ENCODE data around the gene HCAR2.
"Not testable (repeated sequence)": the region's sequence is repeated elsewhere in the genome, so short reads cannot be mapped to it uniquely, and the experiment has no call there.

HCAR2 gene

DNA sequence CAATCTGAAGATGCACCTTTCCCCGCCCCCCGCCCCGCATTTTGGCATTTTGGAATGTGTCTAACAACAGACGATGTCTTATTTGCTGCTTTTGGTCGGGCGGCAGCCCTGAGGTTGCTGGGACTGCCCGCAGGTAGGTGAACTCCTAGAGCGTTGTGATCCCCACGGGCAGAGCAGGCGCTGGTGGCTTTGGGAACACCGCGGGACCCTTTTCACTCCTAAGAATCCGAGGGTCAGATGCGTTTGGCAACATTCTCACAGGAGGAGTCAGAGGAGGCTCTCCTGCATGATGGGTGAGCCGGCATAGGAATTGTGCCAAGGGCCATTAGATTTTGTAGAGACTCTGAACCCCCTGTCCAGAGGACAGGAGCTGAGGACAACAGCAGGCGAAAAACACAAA, 41.9 kb downstream of the HCAR2 start:
- no peak for DNase-seq

DNA sequence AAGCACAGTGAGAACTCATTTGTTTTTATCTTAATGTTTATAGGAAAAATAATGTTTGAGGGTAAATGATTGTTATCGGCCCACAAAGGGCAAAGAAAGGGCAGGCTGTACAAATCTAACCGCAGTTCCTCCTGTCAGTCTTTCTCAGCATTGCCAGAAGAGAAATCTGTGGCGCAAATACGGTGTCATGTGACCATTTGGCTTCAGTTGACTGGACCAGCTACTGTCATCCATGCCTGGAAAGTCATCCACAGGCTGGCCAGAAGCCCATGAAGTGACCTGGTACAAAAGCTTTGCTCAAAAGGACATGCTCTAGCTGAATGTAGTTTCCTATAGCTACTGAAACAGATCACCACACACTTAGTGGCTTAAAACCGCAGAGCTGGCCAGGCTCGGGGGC, 43.6 kb downstream of the HCAR2 start:
- peak; percentile 72 for DNase-seq

DNA sequence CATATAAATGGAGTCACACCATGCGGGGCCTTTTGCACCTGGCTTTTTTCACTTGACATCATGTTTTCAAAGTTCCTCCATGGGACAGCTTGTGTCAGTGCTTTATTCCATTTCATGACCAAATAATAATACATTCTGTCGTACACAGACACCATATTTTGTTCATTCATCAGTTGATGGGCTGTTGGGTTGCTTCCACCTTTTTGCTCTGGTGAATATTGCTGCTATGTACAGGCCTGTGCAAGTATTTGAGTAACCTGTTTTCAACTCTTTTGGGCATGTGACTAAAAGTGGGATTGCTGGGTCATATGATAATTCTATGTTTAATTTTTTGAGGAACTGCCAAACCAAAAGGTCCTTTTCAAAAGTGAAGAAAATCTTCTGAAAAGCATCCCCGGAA, 46.9 kb downstream of the HCAR2 start:
- no peak for DNase-seq

DNA sequence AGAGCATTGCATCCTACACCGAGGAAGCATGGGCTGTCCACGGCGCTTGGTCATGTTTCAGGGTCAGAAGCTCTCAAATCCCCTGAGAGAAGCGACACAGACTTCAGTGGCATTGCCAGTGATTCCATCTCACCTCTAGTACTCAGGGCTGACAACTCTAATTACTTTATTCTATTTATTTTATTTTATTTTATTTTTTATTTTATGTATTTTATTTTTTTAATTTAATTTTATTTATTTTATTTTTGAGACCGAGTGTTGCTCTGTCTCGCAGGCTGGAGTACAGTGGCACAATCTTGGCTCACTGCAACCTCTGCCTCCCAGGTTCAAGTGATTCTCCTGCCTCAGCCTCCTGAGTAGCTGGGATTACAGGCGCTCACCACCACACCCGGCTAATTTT, 49.9 kb downstream of the HCAR2 start:
- not testable (repeated sequence) for DNase-seq

DNA sequence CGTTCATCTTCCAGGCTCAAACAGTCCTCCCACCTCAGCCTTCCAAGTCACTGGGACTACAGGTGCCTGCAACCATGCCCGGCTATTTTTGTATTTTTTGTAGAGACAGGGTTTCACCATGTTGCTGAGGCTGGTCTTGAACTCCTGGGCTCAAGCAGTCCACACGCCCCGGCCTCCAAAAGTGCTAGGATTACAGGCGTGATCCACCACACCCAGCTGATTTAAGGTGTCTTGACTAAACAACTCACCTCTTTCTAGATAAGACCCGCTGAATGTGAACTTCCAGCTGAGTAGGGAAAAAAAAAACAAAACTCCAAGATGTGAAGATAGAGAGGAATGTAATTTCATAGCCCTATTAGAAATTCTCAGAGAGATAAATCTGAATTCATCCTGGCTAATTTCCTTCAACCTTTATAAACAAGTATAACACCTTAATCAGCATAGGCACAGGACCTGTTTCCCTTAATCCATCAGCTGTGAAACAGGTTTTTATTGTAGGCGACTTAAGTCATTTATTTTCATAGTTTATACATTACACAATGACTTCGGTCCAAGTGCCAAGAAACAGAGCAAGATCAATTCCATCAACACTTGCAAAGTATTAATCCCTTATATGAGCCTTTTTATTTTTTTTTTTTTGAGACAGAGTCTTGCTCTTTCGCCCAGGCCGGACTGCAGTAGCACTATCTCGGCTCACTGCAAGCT, 51.5 kb downstream of the HCAR2 start:
- no peak for DNase-seq

All from hematopoietic multipotent progenitor cell treated with erythropoietin and hydrocortisone succinate and interleukin-3 and kit ligand, for 4 days (in vitro differentiated cells).